ENCODE measurements around the gene TUG1.

Gene TUG1

DNA sequence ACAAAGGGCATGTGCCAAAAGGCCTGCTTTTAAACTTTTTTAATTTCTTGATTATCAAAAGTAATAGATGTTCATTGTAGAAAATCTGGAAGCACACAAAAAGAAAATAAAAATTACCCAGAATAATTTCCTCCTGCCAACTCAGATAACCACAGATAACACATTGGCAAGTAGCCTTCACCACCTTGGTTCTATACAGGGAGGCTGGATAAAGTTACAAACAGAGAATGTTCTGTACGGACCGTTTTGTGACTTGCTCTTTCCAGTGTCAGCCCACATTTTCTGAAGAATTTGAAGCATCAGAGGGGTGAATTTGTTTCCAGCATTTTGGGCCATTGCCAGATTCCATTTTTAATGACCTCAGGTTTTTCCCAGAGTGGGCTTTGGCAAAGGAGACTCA lies 23.5 kb downstream of the TUG1 start:
- no peak for DNase-seq (ENCODE audit: low read depth)

DNA sequence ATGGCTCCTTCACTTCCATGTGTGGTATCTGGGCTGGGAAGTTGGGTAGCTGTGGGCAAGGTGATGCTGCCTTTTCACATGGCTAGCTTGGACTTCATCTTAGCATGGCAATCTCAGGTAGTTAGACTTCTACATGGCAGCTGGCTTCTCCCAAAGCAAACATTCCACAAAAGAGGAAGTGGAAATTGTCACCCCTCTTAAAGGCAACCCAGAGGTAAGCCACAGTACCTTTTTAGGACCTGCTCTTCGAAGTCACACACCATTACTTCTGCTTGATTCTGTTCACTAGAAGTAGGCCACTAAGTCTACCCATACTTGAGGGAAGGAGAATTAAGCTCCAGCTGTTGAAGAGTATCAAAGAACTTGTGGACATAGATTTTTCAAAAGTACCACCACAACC lies 25.9 kb downstream of the TUG1 start:
- H3K4me3 ChIP-seq (ENCODE audit: low read depth, low read length): no peak overlapping the region
- no peak for DNase-seq (ENCODE audit: low read depth)

More for the DNA sequence above, 23.5 kb downstream of the TUG1 start:
- H3K4me3 ChIP-seq (ENCODE audit: low read depth, low read length): no peak overlapping the region

DNA sequence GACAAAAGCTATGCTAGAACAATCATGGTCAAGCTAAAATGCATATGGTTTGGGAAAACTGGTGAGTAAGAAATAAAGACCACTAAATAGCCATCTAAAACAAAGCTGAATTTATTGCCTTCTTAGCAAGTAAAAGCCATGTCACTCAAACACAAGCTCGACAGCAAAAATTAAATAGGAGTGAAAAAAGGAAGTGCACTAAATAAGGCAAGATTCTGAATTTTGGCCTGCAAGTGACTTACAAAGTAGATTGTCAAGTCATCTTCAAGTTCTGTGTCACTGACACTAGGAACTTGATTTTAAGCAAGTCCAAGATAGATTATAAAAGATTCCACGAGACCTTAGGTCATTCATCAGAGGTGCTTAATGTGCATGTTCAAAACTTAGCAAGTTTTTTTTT lies 27.4 kb downstream of the TUG1 start:
- no peak for DNase-seq (ENCODE audit: low read depth)
- H3K4me3 ChIP-seq (ENCODE audit: low read depth, low read length): no peak overlapping the region

DNA sequence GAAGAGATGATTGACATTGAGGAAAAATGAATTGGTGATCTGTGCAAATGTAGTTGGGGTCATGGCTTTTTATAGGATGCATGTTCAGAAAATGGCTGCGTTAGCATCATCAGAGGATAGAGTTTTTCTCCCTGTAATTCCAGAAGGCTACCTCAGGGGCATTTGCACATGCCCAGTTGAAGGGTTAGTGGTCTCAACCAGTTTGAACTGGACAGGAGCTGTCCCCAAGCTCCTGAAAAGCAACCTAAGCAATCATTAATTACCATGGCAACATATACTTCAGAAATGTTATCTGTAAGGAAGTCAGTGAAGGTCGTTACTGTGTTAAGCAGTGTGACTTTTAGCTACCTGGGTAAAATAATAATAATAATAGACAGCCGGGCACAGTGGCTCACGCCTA lies 29.3 kb downstream of the TUG1 start:
- DNase-seq (ENCODE audit: low read depth): no peak
- H3K4me3 ChIP-seq (ENCODE audit: low read depth, low read length): no peak overlapping the region

- H3K4me3 ChIP-seq (ENCODE audit: low read depth, low read length): no peak overlapping the region
- no peak for DNase-seq (ENCODE audit: low read depth)
Observed at GRCh38 chr22:31001124-31001770, 32.2 kb downstream of the TUG1 start.

- H3K4me3 ChIP-seq (ENCODE audit: low read depth, low read length): no peak overlapping the region
- DNase-seq (ENCODE audit: low read depth): no peak
Observed at GRCh38 chr22:31005535-31005934, 36.5 kb downstream of the TUG1 start.

GRCh38 chr22:31019191-31019930 lies 50.3 kb downstream of the TUG1 start:
- DNase-seq (ENCODE audit: low read depth): no peak
- no peak overlapping the region for H3K4me3 ChIP-seq (ENCODE audit: low read depth, low read length)

GRCh38 chr22:31020334-31020733 lies 51.3 kb downstream of the TUG1 start:
- no peak overlapping the region for H3K4me3 ChIP-seq (ENCODE audit: low read depth, low read length)
- no peak for DNase-seq (ENCODE audit: low read depth)

- no peak overlapping the region for H3K4me3 ChIP-seq (ENCODE audit: low read depth, low read length)
- no peak for DNase-seq (ENCODE audit: low read depth)
Observed at GRCh38 chr22:31022516-31022915, 53.5 kb downstream of the TUG1 start.
